Posterior cingulate gyrus (tissue), 11 donors: ENCODE measurements around the gene PMM1.
A peak's percentile ranks its signal among the peaks of the same experiment; 100 is the strongest.
"Not testable (repeated sequence)": the region's sequence is repeated elsewhere in the genome, so short reads cannot be mapped to it uniquely, and the experiment has no call there.

Experiments used
- DNase-seq, 10 donors: peaks; one replicate each; pipeline versions ENCODE4 v3.0.0 to v3.0.0-alpha.2; 2020 to 2021; ENCODE audit warnings: mixed read lengths in 3 of 10
- intact Hi-C: fragments of 100-400 bp; cut with DNase I; formaldehyde crosslinking; loops from one replicate; pipeline ENCODE4 v1.15.1; 2023

PMM1 gene

GRCh38 chr22:41589391-41590241 lies at the start of gene PMM1:
TSS of gene PMM1 (minus strand) at chr22:41589840. CDS start at chr22:41589805, 35 bp downstream.
- intact Hi-C loops, result loop anchor here (5.0 kb wide), 1 partner anchor 47 kb away; the partner anchor contains the start of gene POLR3H
- DNase-seq, result peak; percentile 100

GRCh38 chr22:41638748-41639147 lies 49.1 kb upstream of the PMM1 start:
- intact Hi-C loops, result no loop called here
- no peak for DNase-seq

- intact Hi-C loops, result no loop called here
Observed at GRCh38 chr22:41638124-41638523, 48.5 kb upstream of the PMM1 start.

GRCh38 chr22:41637623-41638022 lies 48.0 kb upstream of the PMM1 start:
- not testable (repeated sequence) for DNase-seq

More at GRCh38 chr22:41638124-41638523, 48.5 kb upstream of the PMM1 start:
- no peak for DNase-seq

GRCh38 chr22:41636467-41636866 lies 46.8 kb upstream of the PMM1 start:
- intact Hi-C loops, result no loop called here
- DNase-seq, result peak in 5 of 10 donors; percentile 19 to 89 (median 81)

More at GRCh38 chr22:41637623-41638022, 48.0 kb upstream of the PMM1 start:
- intact Hi-C loops, result not testable (repeated sequence)

GRCh38 chr22:41634610-41635009 lies 45.0 kb upstream of the PMM1 start:
- intact Hi-C loops, DNase-seq: not testable (repeated sequence)

- intact Hi-C loops, DNase-seq: not testable (repeated sequence)
Observed at GRCh38 chr22:41631615-41632014, 42.0 kb upstream of the PMM1 start.

- DNase-seq, intact Hi-C loops: not testable (repeated sequence)
Observed at GRCh38 chr22:41631115-41631514, 41.5 kb upstream of the PMM1 start.

- DNase-seq, result no peak
- intact Hi-C loops, result no loop called here
Observed at GRCh38 chr22:41625577-41625976, 35.9 kb upstream of the PMM1 start.

GRCh38 chr22:41621911-41622179 lies 32.2 kb upstream of the PMM1 start:
- intact Hi-C loops, result no loop called here
- DNase-seq, result no peak

- intact Hi-C loops, result no loop called here
- DNase-seq, result peak; percentile 99 to 100 (median 100)
Observed at GRCh38 chr22:41621099-41621910, 31.7 kb upstream of the PMM1 start, which contains the start of gene XRCC6. TSS of gene XRCC6 (plus strand) at chr22:41621295. CDS start at chr22:41622005, 710 bp downstream.

- peak in 2 of 10 donors; percentile 15 to 86 for DNase-seq
- intact Hi-C loops, result no loop called here
Observed at GRCh38 chr22:41620589-41621098, 31.0 kb upstream of the PMM1 start, which contains the start of gene DESI1. TSS of gene DESI1 (minus strand) at chr22:41621043. CDS start at chr22:41620839, 204 bp downstream.

- DNase-seq, result peak in 8 of 10 donors; percentile 6 to 86 (median 16)
- intact Hi-C loops, result no loop called here
Observed at GRCh38 chr22:41619979-41620588, 30.4 kb upstream of the PMM1 start.

GRCh38 chr22:41613456-41613855 lies 23.8 kb upstream of the PMM1 start:
- no peak for DNase-seq
- intact Hi-C loops, result no loop called here

GRCh38 chr22:41612603-41613306 lies 23.1 kb upstream of the PMM1 start:
- intact Hi-C loops, result no loop called here
- peak in 2 of 10 donors; percentile 30 to 53 for DNase-seq

- intact Hi-C loops, result no loop called here
- peak in 2 of 10 donors; percentile 16 to 34 for DNase-seq
Observed at GRCh38 chr22:41608386-41608785, 18.7 kb upstream of the PMM1 start.

- intact Hi-C loops, result no loop called here
Observed at GRCh38 chr22:41603873-41604332, 14.3 kb upstream of the PMM1 start.

GRCh38 chr22:41600976-41601375 lies 11.3 kb upstream of the PMM1 start:
- intact Hi-C loops, result no loop called here

More at GRCh38 chr22:41603873-41604332, 14.3 kb upstream of the PMM1 start:
- peak in 1 of 10 donors; percentile 9 for DNase-seq

GRCh38 chr22:41598891-41599635 lies 9.4 kb upstream of the PMM1 start:
- DNase-seq, result peak in 1 of 10 donors; percentile 20
- intact Hi-C loops, result no loop called here

More at GRCh38 chr22:41600976-41601375, 11.3 kb upstream of the PMM1 start:
- peak in 2 of 10 donors; percentile 42 to 55 for DNase-seq
